Activated CD8-positive, alpha-beta memory T cell treated with anti-CD3 and anti-CD28 coated beads for 1 hour (primary cell): ENCODE measurements around the gene TMCO1.
A peak's percentile ranks its signal among the peaks of the same experiment; 100 is the strongest.
"Not testable (repeated sequence)": the region's sequence is repeated elsewhere in the genome, so short reads cannot be mapped to it uniquely, and the experiment has no call there.

Experiments used
- DNase-seq, 2 donors: peaks; one replicate each; pipeline ENCODE4 v3.0.0-alpha.2; 2020; ENCODE audit warnings: low read depth in 1 of 2; ENCODE audit errors: extremely low read depth in 1 of 2

The TMCO1 gene

DNA sequence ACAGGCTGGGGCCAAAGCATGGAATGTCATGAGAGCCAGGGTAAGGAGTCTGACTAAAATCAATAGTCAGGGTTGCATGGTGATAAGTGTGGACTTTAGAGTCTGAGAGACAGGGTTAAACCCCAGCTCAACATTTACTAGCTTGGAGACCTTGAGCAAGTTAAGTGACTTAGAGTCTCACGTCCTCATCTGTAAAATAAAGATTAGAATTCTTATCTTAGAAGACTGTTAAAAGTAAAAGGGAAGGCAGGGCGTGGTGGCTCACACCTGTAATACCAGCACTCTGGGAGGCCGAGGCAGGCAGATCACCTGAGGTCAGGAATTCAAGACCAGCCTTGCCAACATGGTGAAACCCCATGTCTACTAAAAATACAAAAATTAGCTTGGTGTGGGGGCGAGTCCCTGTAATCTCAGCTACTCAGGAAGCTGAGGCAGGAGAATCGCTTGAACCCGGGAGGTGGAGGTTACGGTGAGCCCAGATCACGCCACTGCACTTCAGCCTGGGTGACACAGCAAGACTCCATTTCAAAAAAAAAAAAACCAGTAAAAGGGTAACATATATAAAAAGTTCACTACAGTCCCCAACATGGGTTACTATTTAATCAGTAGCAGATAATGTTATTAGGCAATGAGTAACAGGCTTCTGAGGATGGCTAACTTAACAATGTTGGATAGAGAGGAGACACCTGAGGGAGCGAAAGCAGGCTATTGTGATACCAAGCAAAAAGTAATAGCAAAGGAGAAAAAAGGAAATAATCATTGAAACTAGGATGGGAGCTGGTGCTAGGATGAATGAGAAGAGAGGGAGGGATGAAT, 20.8 kb downstream of the TMCO1 start:
- DNase-seq = no peak

DNA sequence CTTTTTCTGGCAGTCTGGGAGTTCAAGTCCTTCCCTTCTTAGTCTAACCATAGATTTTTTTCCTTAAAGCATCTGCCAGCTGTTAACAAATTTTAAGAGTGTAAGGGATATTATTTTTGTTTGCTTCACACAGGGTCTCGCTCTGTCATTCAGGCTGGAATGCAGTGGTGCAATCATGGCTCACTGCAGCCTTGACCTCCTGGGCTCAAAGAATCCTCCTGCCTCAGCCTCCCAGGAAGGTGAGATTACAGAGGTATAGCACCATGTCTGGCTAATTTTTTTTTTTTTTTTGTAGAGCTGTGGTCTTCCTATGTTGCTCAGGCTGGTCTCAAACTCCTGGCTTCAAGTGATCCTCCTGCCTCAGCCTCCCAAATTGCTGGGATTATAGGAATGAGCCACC, 23.8 kb downstream of the TMCO1 start:
- DNase-seq = not testable (repeated sequence)

DNA sequence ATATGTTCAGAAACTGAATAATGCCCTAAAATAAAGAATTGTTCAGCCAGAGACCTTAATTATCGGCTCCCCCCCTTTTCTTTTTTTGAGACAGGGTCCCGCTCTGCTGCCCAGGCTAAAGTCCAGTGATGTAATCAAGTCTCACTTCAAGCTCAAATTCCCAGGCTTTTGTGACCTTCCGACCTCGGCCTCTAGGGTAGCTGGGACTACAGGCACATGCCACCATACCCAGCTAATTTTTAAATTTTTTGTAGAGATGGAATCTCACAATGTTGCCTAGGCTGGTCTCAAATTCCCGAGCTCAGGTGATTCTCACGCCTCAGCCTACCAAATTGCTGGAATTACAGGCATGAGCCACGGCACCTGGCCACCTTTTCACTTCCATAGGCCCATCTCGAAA, 26.5 kb downstream of the TMCO1 start:
- DNase-seq = no peak

DNA sequence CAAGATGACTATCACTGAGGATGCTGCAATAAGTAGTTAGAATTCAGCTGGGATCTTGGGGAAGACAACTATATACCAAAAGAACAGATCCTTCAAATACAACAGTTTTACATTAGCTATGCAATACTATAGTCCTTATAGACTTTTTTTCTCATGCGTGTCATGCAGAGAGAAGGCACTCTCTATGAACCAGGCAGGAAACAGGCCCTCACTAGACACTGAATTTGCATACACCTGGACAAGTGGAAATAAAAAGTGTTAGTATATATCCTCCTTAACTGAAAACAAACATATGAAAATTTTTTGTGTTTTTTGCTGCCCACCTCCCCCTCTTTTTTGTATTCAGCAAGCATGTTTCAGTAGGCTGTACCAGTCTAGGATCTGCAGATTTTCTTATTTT, 29.9 kb downstream of the TMCO1 start:
- no peak for DNase-seq

DNA sequence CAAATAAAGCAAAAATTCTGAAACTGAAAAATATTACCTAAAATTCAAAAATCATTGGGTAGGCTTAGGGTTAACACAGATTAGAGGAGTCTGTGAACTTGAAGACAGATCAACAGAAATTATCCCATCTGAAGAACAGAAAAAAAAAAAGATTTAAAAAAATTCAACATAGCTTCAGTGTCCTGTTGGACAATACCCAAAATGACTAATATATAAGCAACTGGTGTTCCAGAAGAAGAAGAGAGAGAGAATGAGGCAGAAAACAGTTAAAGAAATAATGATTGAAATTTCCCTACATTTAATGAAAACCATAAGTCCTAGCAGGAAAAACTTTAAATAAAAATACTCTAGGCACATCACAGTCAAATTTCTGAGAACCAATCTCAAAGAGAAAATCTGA, 31.5 kb downstream of the TMCO1 start:
- DNase-seq = no peak

DNA sequence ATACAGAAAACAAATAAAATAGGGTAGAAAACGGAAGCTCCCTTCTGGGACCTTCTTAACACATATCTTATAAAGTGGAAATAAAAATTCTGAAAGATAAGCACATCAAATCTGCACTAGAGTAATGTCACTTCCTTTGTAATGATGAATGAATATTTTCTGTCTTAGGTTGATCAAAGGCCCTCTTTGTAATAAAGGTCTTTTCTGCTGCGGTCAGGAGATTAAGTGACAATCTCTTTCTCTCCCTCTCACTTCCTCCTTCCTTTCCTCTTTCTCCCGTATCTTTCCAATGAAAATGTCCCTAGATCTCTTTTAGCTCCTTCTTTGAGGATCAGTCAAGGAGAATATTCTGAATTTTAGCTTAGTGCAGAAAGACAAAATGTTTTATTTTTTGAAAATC, 33.8 kb downstream of the TMCO1 start:
- DNase-seq = no peak

DNA sequence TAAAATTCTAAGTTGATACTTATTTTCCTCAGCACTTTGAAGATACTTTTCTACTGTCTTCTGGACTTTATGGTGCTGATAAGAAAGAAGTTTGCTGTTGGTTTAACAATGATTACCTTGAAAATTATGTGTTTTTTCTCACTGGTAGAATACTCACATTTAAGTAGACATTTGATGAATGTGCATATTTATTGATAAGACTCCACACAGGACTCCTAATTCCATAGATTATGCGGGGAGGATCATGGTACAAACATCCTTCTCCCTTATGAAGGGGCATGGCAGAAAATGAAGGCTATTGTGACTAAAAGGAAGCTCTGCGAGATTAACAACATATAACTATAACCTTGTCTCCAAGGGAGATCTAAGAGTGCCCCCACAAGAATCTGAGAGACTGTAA, 41.8 kb downstream of the TMCO1 start:
- DNase-seq = no peak

DNA sequence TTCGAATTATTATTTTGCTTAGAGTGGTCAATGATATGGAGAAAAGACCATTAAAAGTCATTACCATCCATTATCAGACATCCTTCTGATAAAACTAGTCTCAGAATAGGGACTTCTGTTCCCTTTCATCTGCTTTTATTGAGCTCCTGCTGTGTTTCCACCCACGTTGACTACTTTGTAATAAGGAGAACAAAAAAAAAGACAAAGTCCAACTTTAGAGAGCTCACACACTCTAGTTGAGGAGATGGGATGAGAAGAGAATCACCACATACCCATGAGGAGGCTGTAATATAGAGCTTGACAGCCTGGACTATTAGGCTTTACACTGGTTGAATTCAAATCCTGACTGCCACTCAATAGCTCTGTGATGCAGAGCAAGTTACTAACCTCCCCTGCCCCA, 42.5 kb downstream of the TMCO1 start:
- DNase-seq = no peak

DNA sequence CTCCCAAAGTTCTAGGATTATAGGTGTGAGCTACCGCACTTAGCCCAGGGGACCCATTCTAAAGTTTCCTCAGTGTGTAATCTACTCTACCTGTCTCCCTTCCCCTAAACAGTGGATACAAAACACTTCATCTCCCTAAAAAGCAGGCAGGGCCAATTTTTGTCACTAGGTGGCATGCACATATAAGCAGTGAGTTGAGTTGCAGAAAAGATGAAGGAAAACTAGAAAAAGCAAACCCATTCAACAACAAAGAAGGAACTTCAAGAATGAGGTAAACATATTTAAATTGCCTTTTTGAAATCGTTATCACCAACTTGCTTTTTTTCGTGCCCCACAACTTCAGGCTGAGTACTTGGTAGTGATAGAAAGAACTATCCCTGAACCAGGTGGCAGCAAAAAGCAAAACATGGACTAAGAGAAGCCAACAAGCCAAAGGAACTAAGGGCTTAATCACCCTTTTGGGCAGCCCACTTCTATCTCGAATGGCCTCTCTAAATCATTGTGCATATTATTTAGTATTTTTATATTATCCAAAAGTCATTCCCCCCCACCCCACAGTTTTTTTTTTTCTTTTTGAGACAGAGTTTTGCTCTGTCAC, 50.7 kb downstream of the TMCO1 start:
- DNase-seq = no peak

DNA sequence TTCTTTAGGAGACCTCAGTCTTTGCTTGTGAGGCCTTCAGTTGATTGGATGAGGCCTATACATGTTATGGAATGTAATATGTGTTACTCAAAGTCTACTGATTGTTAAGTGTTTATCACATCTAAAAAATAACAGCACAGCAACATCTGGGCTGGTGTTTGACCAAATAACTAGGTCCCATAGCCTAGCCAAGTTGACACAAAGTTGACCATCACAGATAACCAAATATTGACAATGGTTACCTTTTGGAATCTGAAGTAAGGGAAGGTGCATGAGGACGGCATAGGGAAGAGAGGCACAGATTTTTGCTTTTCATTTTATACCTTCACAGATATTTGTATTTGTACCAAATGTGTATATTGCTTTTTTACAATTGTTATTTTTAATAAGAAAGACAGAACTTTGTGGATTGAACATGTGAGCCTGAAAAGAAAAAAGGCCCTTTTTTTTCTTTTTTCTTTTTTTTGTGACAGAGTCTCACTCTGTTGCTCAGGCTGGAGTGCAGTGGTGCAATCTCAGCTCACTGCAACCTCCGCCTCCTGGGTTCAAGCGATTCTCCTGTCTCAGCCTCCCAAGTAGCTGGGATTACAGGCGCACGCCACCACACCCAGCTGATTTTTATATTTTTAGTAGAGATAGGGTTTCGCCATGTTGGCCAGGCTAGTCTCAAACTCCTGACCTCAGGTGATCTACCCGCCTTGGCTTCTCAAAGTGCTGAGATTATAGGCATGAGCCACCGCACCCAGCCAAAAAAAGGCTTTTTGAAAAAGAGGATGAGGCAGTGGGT, 52.2 kb downstream of the TMCO1 start:
- DNase-seq = not testable (repeated sequence)

DNA sequence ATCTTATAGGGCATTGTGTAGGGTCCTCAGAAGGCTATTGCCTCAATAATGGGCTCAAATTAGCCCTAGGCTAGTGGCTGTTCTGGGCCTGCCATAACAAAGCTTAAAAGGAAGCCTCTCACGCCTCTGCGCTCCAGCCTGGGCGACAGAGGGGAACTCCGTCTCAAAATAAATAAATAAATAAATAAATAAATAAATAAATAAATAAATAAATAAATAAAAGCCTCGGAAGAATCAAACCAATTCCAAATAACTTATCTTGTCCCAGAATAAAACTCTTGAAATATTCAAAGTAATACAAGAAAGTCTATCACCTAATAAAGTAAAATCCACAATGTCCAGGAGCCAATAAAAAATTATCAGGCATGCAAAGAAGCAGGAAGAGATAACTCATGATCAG, 55.9 kb downstream of the TMCO1 start:
- no peak for DNase-seq

DNA sequence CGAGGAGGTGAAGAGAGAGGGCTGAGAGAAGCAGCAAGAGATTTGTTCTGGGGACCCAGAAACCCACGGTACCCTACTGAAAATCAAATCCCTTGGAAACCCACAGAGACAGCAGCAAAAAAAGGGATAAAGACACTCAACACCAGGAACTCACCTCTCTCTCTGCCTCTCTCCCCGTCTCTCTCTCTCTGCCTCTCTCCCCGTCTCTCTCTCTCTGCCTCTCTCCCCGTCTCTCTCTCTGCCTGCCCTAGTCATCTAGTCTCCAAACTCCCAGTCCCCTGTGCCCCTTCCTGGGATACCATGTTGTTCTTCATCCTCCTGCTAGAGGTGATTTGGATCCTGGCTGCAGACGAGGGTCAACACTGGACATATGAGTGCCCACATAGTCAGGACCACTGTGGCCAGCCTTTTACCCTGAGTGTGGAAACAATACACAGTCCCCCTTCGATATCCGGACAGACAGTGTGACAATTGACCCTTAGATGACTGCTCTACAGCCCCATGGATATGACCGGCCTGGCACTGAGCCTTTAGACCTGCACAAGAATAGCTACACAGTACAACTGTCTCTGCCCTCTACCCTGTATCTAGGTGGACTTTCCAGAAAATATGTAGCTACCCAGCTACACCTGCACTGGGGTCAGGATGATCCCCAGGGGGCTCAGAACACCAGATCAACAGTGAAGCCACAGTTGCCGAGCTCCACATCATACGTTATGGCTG, 60.5 kb downstream of the TMCO1 start:
- no peak for DNase-seq

DNA sequence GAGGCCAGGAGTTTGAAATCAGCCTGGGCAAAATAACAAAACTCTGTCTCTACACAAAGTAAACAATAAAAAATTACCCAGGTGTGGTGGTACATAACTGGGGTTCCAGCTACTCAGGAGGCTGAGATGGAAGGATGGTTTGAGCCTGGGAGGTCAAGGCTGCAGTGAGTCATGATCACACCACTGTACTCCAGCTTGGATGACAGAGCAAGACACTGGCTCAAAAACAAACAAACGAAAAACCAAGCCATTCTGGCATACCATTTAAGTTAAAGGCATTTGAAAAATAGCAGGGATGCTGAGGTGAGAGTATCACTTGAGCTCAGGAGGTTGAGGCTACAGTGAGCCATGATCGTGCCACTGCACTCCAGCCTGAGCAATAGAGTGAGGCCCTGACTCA, 65.0 kb downstream of the TMCO1 start:
- DNase-seq = no peak

DNA sequence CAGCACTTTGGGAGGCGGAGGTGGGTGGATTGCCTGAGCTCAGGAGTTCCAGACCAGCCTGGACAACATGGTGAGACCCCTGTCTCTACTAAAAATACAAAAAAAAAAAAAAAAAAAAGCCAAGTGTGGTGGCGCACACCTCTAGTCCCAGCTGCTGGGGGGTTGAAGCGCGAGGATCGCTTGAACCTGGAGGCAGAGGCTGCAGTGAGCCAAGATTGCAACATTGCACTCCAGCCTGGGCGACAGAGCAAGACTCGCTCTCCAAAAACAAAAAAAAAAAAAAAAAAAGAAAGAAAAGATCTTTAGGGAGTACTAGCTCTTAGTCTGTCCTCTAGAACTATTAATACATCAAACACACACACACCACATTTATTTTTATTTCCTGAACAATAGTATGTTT, 66.7 kb downstream of the TMCO1 start:
- DNase-seq = not testable (repeated sequence)

DNA sequence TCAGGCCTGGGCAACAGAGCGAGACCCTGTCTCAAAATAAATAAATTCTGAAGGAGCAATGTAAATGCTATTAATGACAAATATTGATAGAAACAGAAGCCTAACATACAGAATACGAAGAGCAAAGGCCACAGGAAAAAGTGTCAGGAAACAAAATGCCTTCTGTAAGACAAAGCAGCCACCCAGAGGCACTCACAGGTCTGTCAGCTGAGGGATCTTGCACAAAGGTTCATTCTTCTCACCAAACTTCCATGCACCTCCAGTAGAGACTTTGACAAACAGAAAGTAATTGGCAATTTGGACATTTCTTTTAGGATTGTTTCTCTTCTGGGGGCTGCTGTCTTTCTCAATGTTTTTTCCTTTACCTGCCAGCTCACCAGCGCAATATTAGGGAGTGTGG, 69.1 kb downstream of the TMCO1 start:
- no peak for DNase-seq

DNA sequence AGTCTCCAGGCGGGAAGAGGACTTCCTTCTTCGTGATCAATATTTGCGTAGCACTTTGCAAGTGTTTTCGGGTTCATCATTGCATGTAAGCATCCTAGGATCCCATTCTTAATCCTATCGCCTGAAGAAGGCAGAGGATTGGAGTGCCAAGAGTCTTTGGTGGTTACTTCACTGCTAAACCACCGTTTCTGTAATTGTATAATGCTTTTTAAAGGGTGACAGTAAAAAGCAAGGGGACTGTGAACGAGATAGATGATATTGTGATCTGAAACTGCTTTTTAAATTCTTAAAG, 70.0 kb downstream of the TMCO1 start:
- DNase-seq = no peak

DNA sequence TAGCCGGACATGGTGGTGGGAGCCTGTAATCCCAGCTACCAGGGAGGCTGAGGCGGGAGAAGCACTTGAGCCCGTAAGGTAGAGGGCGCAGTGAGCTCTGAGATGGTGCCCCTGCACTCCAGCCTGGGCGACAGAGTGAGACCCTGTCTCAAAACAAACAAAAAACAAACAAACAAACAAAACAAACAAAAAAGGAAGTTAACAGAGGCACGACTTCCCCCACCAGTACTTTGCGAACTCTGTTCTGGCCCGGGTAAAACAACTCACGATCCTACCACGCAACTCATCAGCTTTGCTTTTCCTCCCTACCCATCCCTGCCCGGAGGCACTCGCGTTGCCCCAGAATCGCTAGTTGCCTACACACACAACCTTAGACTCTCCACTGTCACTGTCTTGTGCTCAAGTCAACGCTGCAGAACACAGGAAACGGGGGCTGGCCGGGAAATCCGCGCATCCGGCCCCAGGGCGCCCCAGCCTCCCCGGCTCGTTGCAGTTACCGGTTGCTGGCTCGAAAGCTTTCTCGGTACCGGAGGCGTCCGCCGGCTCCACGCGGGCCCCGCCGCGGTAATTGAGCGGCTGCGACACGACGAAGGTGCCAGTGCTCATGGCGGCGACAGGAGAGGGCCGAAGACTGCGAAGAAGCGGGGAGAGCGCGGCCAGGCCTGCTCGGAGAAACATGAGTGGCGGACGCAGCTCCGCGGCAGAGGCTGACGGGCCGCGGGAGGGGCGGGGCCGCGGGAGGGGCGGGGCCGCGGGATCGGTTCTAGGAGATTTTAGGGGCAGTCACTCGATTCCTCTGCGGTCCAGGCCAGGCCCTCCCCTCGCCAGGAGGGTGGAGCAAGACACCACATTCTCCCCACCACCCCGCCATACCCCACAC, 70.5 kb downstream of the TMCO1 start, which contains the start of gene ALDH9A1:
Gene ALDH9A1 (minus strand): TSS at position 682 of the 880 bp plus-strand sequence. CDS start 4 bp downstream, at position 678.
- peak; percentile 44 to 77 for DNase-seq

DNA sequence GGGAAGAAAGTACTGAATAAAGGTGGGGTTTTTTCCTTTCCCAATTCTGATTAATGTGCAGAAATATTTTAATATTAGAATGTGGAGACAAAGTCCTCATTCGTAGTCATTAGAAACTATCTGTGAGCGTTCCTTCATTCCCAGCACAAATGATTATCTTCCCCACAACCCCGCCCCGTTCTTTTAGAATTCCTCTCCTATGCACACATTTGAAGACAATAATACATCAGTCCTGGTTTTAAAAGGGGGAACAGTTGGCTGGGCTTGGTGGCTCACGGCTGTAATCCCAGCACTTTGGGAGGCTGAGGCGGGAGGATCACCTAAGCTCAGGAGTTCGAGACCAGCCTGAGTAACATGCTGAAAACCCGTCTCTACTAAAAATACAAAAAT, 71.2 kb downstream of the TMCO1 start:
- DNase-seq = no peak

DNA sequence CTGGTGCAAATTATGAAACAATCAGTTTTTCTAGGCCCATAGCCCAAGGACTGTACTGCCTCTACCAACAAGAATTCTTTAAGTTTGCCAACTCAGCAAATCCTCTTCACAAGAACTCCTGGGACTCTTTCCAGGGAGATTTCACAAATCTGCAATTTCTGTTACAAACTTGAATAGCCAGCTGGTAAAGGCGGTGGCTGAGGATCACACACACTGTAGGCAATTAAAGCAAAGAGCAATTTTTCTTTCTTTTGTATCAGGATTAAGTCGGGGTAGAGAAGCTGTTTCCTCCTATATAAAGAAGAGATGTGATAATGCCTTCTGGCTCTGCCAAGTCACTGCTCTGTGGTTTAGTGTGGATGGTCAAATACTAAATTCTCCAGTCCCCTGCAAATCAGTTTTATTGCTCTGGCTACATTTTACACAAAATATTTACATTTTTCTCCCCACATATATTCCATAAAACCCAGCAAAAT, 72.0 kb downstream of the TMCO1 start:
- DNase-seq = no peak

DNA sequence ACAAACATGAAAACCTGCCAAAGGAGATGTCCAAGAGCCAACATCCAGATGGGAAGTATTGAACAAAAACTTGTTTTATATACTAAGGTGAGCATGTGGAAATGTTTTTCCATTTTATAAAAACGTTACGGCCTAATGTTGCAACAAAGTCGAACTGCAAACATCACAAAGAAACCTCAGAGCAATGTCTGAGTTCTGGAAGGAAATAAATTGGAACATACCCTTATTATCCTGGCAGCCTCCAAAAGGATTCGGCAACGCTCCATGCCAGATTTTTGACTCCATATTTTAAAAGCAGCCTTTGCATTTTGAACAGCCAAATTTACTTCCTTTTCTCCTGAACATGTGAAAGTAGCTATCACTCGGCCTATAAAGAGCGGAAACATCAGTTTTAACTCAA, 73.6 kb downstream of the TMCO1 start:
- no peak for DNase-seq
